ENCODE results near the gene GSX2.

DNA sequence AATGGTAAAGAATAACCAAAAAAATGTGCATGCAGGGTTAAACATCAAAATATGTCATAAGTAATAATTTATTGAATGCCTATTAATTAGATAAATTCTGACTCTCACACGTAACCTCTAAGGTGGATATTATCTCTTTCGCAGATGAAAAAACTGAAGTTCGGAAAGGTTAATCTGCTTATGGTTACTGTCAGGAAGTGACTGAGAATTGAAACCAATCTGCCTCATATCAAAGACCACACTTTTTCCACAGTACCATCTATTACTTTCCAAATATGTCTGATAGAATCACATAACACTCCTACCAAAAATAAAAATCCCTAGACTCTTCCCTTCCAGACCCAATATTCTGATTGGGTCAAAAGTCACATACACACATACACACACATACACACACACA is 41.8 kb upstream of the GSX2 start:
- TF ChIP-seq ZNF274 (IDR thresholded peaks at IDR 0.05; ENCODE audit: low read depth, low read length) = no peak
- TF ChIP-seq YY1 (IDR thresholded peaks at IDR 0.05; ENCODE audit: insufficient read depth, insufficient read length) = no peak
- TF ChIP-seq SUZ12 (IDR thresholded peaks at IDR 0.05; ENCODE audit: extremely low read depth, insufficient read depth, insufficient read length) = no peak
